Measurements from ENCODE around the gene AANAT. TPM values are rescaled to one million over a fixed set of nuclear protein-coding genes. Genes with fewer than 3 reads are reported as not detected.

AANAT gene
- total RNA-seq, 1 donor from 2014 or later = not detected

- no peak for DNase-seq (ENCODE audit: low spot score)
These were observed 1.2 kb downstream of the AANAT start for GRCh38 chr17:76468634-76469010.

- no peak for DNase-seq (ENCODE audit: low spot score)
These were observed 1.9 kb downstream of the AANAT start for GRCh38 chr17:76469076-76469990.

- DNase-seq (ENCODE audit: low spot score) = no peak
These were observed 2.8 kb downstream of the AANAT start for GRCh38 chr17:76469991-76470739.

GRCh38 chr17:76471498-76472257 lies 4.3 kb downstream of the AANAT start:
- no peak for DNase-seq (ENCODE audit: low spot score)

GRCh38 chr17:76472258-76472645 lies 4.8 kb downstream of the AANAT start:
- DNase-seq (ENCODE audit: low spot score) = no peak

GRCh38 chr17:76472726-76473125 lies 5.3 kb downstream of the AANAT start:
- no peak for DNase-seq (ENCODE audit: low spot score)

GRCh38 chr17:76473541-76473985 lies 6.2 kb downstream of the AANAT start:
- no peak for DNase-seq (ENCODE audit: low spot score)

- no peak for DNase-seq (ENCODE audit: low spot score)
These were observed 6.8 kb downstream of the AANAT start for GRCh38 chr17:76474238-76474637.

GRCh38 chr17:76474894-76475293 lies 7.5 kb downstream of the AANAT start:
- DNase-seq (ENCODE audit: low spot score) = no peak

- no peak for DNase-seq (ENCODE audit: low spot score)
These were observed 7.9 kb downstream of the AANAT start for GRCh38 chr17:76475302-76475701.

- DNase-seq (ENCODE audit: low spot score) = no peak
These were observed 9.3 kb downstream of the AANAT start for GRCh38 chr17:76476736-76477135.

GRCh38 chr17:76477576-76477975 lies 10.2 kb downstream of the AANAT start:
- no peak for DNase-seq (ENCODE audit: low spot score)

- no peak for DNase-seq (ENCODE audit: low spot score)
These were observed 10.7 kb downstream of the AANAT start for GRCh38 chr17:76478097-76478496.

GRCh38 chr17:76478730-76479514 lies 11.5 kb downstream of the AANAT start:
- DNase-seq (ENCODE audit: low spot score) = no peak

GRCh38 chr17:76479515-76480060 lies 12.2 kb downstream of the AANAT start:
- DNase-seq (ENCODE audit: low spot score) = no peak

- DNase-seq (ENCODE audit: low spot score) = no peak
These were observed 13.2 kb downstream of the AANAT start for GRCh38 chr17:76480632-76481031.

GRCh38 chr17:76481071-76481655 lies 13.8 kb downstream of the AANAT start:
- no peak for DNase-seq (ENCODE audit: low spot score)

- no peak for DNase-seq (ENCODE audit: low spot score)
These were observed 16.9 kb downstream of the AANAT start for GRCh38 chr17:76484228-76484725.

GRCh38 chr17:76485569-76485968 lies 18.2 kb downstream of the AANAT start:
- DNase-seq (ENCODE audit: low spot score) = no peak

GRCh38 chr17:76487451-76488192 lies 20.2 kb downstream of the AANAT start:
- DNase-seq (ENCODE audit: low spot score) = no peak
